Measurements from ENCODE around the gene ARMCX6. TPM values are rescaled to one million over a fixed set of nuclear protein-coding genes. Genes with fewer than 3 reads are reported as not detected.
"Not testable (repeated sequence)": the region's sequence is repeated elsewhere in the genome, so short reads cannot be mapped to it uniquely, and the experiment has no call there.

ARMCX6 gene
- 10 to 100 TPM; 33.3 to 74.4 TPM for total RNA-seq
- polyA plus RNA-seq (ENCODE audit: insufficient read length in 2 of 2), result 10 to 100 TPM; 61.2 to 64.5 TPM
- long read RNA-seq, donor 1, transcript ARMCX6-201 (3 exons, 1,846 nt), result major isoform, 7 of 16 reads
- long read RNA-seq, donor 1, transcript ARMCX6-206 (4 exons, 846 nt), result major isoform, 7 of 16 reads
- long read RNA-seq, donor 1, partial matches to known transcripts, result 0 of 16 reads
- long read RNA-seq, donor 1, other reads (novel, unspliced or antisense), result 0 of 16 reads
- long read RNA-seq, donor 2, partial matches to known transcripts, result 0 of 5 reads
- long read RNA-seq, donor 2, other reads (novel, unspliced or antisense), result 0 of 5 reads
- long read RNA-seq, donor 3, partial matches to known transcripts, result 0 of 6 reads
- long read RNA-seq, donor 3, other reads (novel, unspliced or antisense), result 0 of 6 reads
- long read RNA-seq, donor 4, transcript ARMCX6-201 (3 exons, 1,846 nt), result minor isoform, 7 of 45 reads
- long read RNA-seq, donor 4, transcript ARMCX6-206 (4 exons, 846 nt), result major isoform, 22 of 45 reads
- long read RNA-seq, donor 4, partial matches to known transcripts, result 5 of 45 reads
- long read RNA-seq, donor 4, other reads (novel, unspliced or antisense), result 7 of 45 reads

GRCh38 chrX:101617211-101618191 lies at the start of gene ARMCX6:
ARMCX6 (minus strand) TSS chrX:101618000; CDS start chrX:101616620, 1,380 bp downstream.
- Histone ChIP-seq H3K4me1 (ENCODE audit: control insufficient read depth, insufficient read depth, low read length) (peaks cover 6% of the 10 kb centered on the region), H3K36me3 (ENCODE audit: control insufficient read depth, insufficient read depth, low read length) (peaks cover 4% of the 10 kb centered on the region), H3K9me3 (ENCODE audit: control insufficient read depth, insufficient read depth, low read length) (no peaks in the 10 kb centered on the region), H3K4me3 (ENCODE audit: low read depth, low read length) (peak within 1 kb of the TSS; percentile 75), H3K27ac (ENCODE audit: low read depth, low read length) (peak within 1 kb of the TSS; percentile 86), H3K27me3 (ENCODE audit: control insufficient read depth, insufficient read depth, low read length) (no peaks in the 10 kb centered on the region)
- 27% methylated on average over 20 of the region's 39 CpGs for WGBS (ENCODE audit: insufficient coverage)
- DNase-seq (ENCODE audit: low read depth in 4 of 6, low spot score in 6 of 6), result peak in 5 of 6 donors; percentile 49 to 94 (median 71)

- H3K4me3 ChIP-seq (ENCODE audit: low read depth, low read length), result peak within 1 kb of the TSS; percentile 67
- DNase-seq (ENCODE audit: low read depth in 4 of 6, low spot score in 6 of 6), result peak; percentile 13 to 94 (median 54)
- H3K36me3 ChIP-seq (ENCODE audit: control insufficient read depth, insufficient read depth, low read length), result peaks cover 14% of the 10 kb centered on the region
- H3K4me1 ChIP-seq (ENCODE audit: control insufficient read depth, insufficient read depth, low read length), result peaks cover 21% of the 10 kb centered on the region
- H3K27ac ChIP-seq (ENCODE audit: low read depth, low read length), result peak within 1 kb of the TSS; percentile 85
- 4% methylated on average over 12 of the region's 22 CpGs for WGBS (ENCODE audit: insufficient coverage)
- no peaks in the 10 kb centered on the region for H3K9me3 ChIP-seq (ENCODE audit: control insufficient read depth, insufficient read depth, low read length)
- H3K27me3 ChIP-seq (ENCODE audit: control insufficient read depth, insufficient read depth, low read length), result no peaks in the 10 kb centered on the region
Observed at GRCh38 chrX:101659601-101660063, 41.8 kb upstream of the ARMCX6 start, which contains the start of gene ARMCX2. ARMCX2 (minus strand) TSS chrX:101659850; CDS start chrX:101657588, 2,262 bp downstream.

DNA sequence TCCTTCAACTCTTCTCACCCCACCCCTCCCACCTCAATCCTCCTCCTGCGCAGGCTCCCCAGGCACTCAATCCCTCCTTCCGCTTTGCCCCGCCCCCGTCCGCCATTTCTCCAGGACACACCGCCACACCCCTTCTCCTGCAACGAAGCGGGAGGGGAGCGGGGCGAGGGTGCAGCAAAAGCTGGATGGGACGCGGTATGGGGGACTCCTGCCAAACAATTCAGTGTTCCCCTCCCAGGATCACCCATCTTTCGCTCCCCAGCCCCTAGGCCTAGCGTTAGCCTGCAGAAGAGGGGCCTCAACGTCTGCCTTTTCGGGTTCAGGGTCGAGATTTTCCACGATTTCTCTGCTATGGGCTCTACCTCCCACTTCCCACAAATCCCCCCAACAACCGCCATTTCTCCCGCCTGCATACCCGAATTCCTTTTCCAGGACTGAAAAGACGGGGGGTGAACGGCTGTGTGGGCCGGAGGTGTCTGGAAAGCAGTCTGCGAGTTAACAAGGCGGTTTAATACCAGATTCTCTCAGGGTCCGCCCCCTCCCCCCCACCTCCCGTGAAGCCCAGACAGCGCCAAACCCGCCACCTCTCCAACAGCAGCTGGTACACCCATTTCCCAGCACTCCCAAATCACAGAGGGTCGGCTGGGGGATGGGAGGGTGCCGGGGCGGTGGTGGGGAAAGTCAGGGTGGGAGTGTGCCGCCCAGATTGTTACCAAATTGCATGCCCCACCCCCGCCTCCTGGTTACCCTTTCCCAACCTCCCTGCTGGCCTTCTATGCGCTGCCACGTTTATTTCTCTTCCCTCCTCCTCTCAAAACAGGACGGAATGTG lies 41.1 kb upstream of the ARMCX6 start:
- Histone ChIP-seq H3K27me3 (ENCODE audit: control insufficient read depth, insufficient read depth, low read length) (no peaks in the 10 kb centered on the region), H3K4me3 (ENCODE audit: low read depth, low read length) (peak overlapping the region; percentile 67), H3K27ac (ENCODE audit: low read depth, low read length) (peak overlapping the region; percentile 85), H3K36me3 (ENCODE audit: control insufficient read depth, insufficient read depth, low read length) (peaks cover 14% of the 10 kb centered on the region), H3K9me3 (ENCODE audit: control insufficient read depth, insufficient read depth, low read length) (no peaks in the 10 kb centered on the region), H3K4me1 (ENCODE audit: control insufficient read depth, insufficient read depth, low read length) (peaks cover 21% of the 10 kb centered on the region)
- DNase-seq (ENCODE audit: low read depth in 4 of 6, low spot score in 6 of 6), result peak; percentile 17 to 92 (median 44)
- 19% methylated on average over 26 of the region's 38 CpGs for WGBS (ENCODE audit: insufficient coverage)

- H3K27me3 ChIP-seq (ENCODE audit: control insufficient read depth, insufficient read depth, low read length), result no peaks in the 10 kb centered on the region
- 74% methylated on average over 7 of the region's 12 CpGs for WGBS (ENCODE audit: insufficient coverage)
- peaks cover 14% of the 10 kb centered on the region for H3K36me3 ChIP-seq (ENCODE audit: control insufficient read depth, insufficient read depth, low read length)
- H3K27ac ChIP-seq (ENCODE audit: low read depth, low read length), result no peak overlapping the region
- peaks cover 21% of the 10 kb centered on the region for H3K4me1 ChIP-seq (ENCODE audit: control insufficient read depth, insufficient read depth, low read length)
- H3K4me3 ChIP-seq (ENCODE audit: low read depth, low read length), result no peak overlapping the region
- no peak for DNase-seq (ENCODE audit: low read depth in 4 of 6, low spot score in 6 of 6)
- no peaks in the 10 kb centered on the region for H3K9me3 ChIP-seq (ENCODE audit: control insufficient read depth, insufficient read depth, low read length)
Observed at GRCh38 chrX:101657495-101657894, 39.7 kb upstream of the ARMCX6 start.

GRCh38 chrX:101656817-101657216 lies 39.0 kb upstream of the ARMCX6 start:
- 81% methylated on average over 13 of the region's 13 CpGs for WGBS (ENCODE audit: insufficient coverage)
- Histone ChIP-seq H3K4me1 (ENCODE audit: control insufficient read depth, insufficient read depth, low read length) (peaks cover 21% of the 10 kb centered on the region), H3K27me3 (ENCODE audit: control insufficient read depth, insufficient read depth, low read length) (no peaks in the 10 kb centered on the region), H3K9me3 (ENCODE audit: control insufficient read depth, insufficient read depth, low read length) (no peaks in the 10 kb centered on the region), H3K4me3 (ENCODE audit: low read depth, low read length) (no peak overlapping the region), H3K36me3 (ENCODE audit: control insufficient read depth, insufficient read depth, low read length) (peaks cover 14% of the 10 kb centered on the region), H3K27ac (ENCODE audit: low read depth, low read length) (no peak overlapping the region)
- no peak for DNase-seq (ENCODE audit: low read depth in 4 of 6, low spot score in 6 of 6)

DNA sequence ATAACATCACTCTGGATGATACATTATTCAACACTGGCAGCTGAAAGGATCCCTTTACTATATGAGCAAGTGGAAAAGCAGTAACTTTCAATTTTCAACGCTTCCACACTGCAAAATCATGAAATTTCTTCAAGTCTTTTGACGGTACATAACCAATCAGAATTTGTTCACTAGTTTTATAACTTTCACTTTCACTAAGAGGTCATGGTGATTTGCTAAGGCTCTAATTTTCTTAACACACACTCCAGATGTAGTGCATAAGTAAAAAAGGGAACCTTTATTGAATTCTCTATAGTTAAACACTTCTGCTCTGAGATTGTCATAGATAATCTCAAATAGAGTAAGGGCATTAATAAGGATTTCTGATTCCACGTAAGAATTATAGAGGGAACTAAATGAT lies 37.7 kb upstream of the ARMCX6 start:
- 50% methylated on average over 1 of the region's 3 CpGs for WGBS (ENCODE audit: insufficient coverage)

GRCh38 chrX:101647716-101648115 lies 29.9 kb upstream of the ARMCX6 start:
- not testable (repeated sequence) for H3K27ac ChIP-seq (ENCODE audit: low read depth, low read length); H3K4me1 ChIP-seq (ENCODE audit: control insufficient read depth, insufficient read depth, low read length); H3K36me3 ChIP-seq (ENCODE audit: control insufficient read depth, insufficient read depth, low read length); H3K9me3 ChIP-seq (ENCODE audit: control insufficient read depth, insufficient read depth, low read length); DNase-seq (ENCODE audit: low read depth in 4 of 6, low spot score in 6 of 6); H3K27me3 ChIP-seq (ENCODE audit: control insufficient read depth, insufficient read depth, low read length); H3K4me3 ChIP-seq (ENCODE audit: low read depth, low read length)

More for the DNA sequence above, 37.7 kb upstream of the ARMCX6 start:
- Histone ChIP-seq H3K27ac (ENCODE audit: low read depth, low read length) (no peak overlapping the region), H3K27me3 (ENCODE audit: control insufficient read depth, insufficient read depth, low read length) (no peaks in the 10 kb centered on the region), H3K36me3 (ENCODE audit: control insufficient read depth, insufficient read depth, low read length) (peaks cover 14% of the 10 kb centered on the region), H3K4me3 (ENCODE audit: low read depth, low read length) (no peak overlapping the region), H3K9me3 (ENCODE audit: control insufficient read depth, insufficient read depth, low read length) (no peaks in the 10 kb centered on the region), H3K4me1 (ENCODE audit: control insufficient read depth, insufficient read depth, low read length) (peaks cover 21% of the 10 kb centered on the region)
- DNase-seq (ENCODE audit: low read depth in 4 of 6, low spot score in 6 of 6), result no peak

GRCh38 chrX:101642093-101642492 lies 24.3 kb upstream of the ARMCX6 start:
- no peak for DNase-seq (ENCODE audit: low read depth in 4 of 6, low spot score in 6 of 6)
- no peaks in the 10 kb centered on the region for H3K27me3 ChIP-seq (ENCODE audit: control insufficient read depth, insufficient read depth, low read length)
- no peak overlapping the region for H3K4me3 ChIP-seq (ENCODE audit: low read depth, low read length)
- H3K36me3 ChIP-seq (ENCODE audit: control insufficient read depth, insufficient read depth, low read length), result no peaks in the 10 kb centered on the region
- H3K4me1 ChIP-seq (ENCODE audit: control insufficient read depth, insufficient read depth, low read length), result no peaks in the 10 kb centered on the region
- WGBS (ENCODE audit: insufficient coverage), result no CpG with 5 or more reads among the region's 1 CpG
- no peak overlapping the region for H3K27ac ChIP-seq (ENCODE audit: low read depth, low read length)
- H3K9me3 ChIP-seq (ENCODE audit: control insufficient read depth, insufficient read depth, low read length), result no peaks in the 10 kb centered on the region
